ENCODE results near the gene ERBB4.
"Not testable (repeated sequence)": the region's sequence is repeated elsewhere in the genome, so short reads cannot be mapped to it uniquely, and the experiment has no call there.

The ERBB4 gene

GRCh38 chr2:212226114-212226513, 312.5 kb downstream of the ERBB4 start:
- DNase-seq: no peak

GRCh38 chr2:212223696-212224095, 314.9 kb downstream of the ERBB4 start:
- no peak for DNase-seq

- DNase-seq: no peak
Observed at GRCh38 chr2:212213191-212213590, 325.4 kb downstream of the ERBB4 start.

GRCh38 chr2:212208467-212208866, 330.1 kb downstream of the ERBB4 start:
- DNase-seq: no peak

GRCh38 chr2:212197776-212198175, 340.8 kb downstream of the ERBB4 start:
- no peak for DNase-seq

GRCh38 chr2:212195626-212196025, 343.0 kb downstream of the ERBB4 start:
- DNase-seq: no peak

- no peak for DNase-seq
Observed at GRCh38 chr2:212194396-212194795, 344.2 kb downstream of the ERBB4 start.

GRCh38 chr2:212193803-212194202, 344.8 kb downstream of the ERBB4 start:
- no peak for DNase-seq

GRCh38 chr2:212193056-212193455, 345.5 kb downstream of the ERBB4 start:
- no peak for DNase-seq

- DNase-seq: not testable (repeated sequence)
Observed at GRCh38 chr2:212191438-212191837, 347.2 kb downstream of the ERBB4 start.

GRCh38 chr2:212186166-212186565, 352.4 kb downstream of the ERBB4 start:
- DNase-seq: no peak

- no peak for DNase-seq
Observed at GRCh38 chr2:212181646-212182045, 357.0 kb downstream of the ERBB4 start.

- no peak for DNase-seq
Observed at GRCh38 chr2:212180408-212181083, 358.1 kb downstream of the ERBB4 start.

- no peak for DNase-seq
Observed at GRCh38 chr2:212177724-212178123, 360.9 kb downstream of the ERBB4 start.

GRCh38 chr2:212176151-212176550, 362.5 kb downstream of the ERBB4 start:
- no peak for DNase-seq

- no peak for DNase-seq
Observed at GRCh38 chr2:212173756-212174510, 364.7 kb downstream of the ERBB4 start.

GRCh38 chr2:212173331-212173730, 365.3 kb downstream of the ERBB4 start:
- DNase-seq: no peak

GRCh38 chr2:212170382-212170781, 368.2 kb downstream of the ERBB4 start:
- no peak for DNase-seq

GRCh38 chr2:212158081-212158480, 380.5 kb downstream of the ERBB4 start:
- DNase-seq: no peak

- DNase-seq: no peak
Observed at GRCh38 chr2:212157012-212157411, 381.6 kb downstream of the ERBB4 start.

- no peak for DNase-seq
Observed at GRCh38 chr2:212156088-212156487, 382.5 kb downstream of the ERBB4 start.

GRCh38 chr2:212154477-212154878, 384.1 kb downstream of the ERBB4 start:
- DNase-seq: no peak

GRCh38 chr2:212153923-212154322, 384.7 kb downstream of the ERBB4 start:
- DNase-seq: no peak
